H9 (cell line): Measurements from ENCODE around the gene NPAS3. TPM values are rescaled to one million over a fixed set of nuclear protein-coding genes. Genes with fewer than 3 reads are reported as not detected.

ENCODE experiments used
- DNase-seq: peaks from one replicate; pipeline ENCODE4 v3.0.0-alpha.2; 2017
- H2AFZ ChIP-seq: one replicate; pipeline ENCODE4 v1.6.1; 2013; ENCODE audit warnings: mild to moderate bottlenecking, low read length, control low read depth, moderate library complexity
- H2AK5ac ChIP-seq: 2 replicates; pipeline ENCODE4 v1.6.1; 2013; ENCODE audit warnings: low read length, control low read depth, mixed read lengths; ENCODE audit not compliant: insufficient read length
- H2BK120ac ChIP-seq: one replicate; pipeline ENCODE4 v1.6.1; 2013; ENCODE audit warnings: low read depth, mild to moderate bottlenecking, low read length, control low read depth, inconsistent platforms; ENCODE audit not compliant: poor library complexity, severe bottlenecking
- H2BK12ac ChIP-seq: 2 replicates; pipeline ENCODE4 v1.6.1; 2013; ENCODE audit warnings: low read length, control low read depth, mixed read lengths, low read depth; ENCODE audit not compliant: insufficient read length
- H2BK15ac ChIP-seq: 2 replicates; pipeline ENCODE4 v1.6.1; 2013; ENCODE audit warnings: low read depth, low read length, control low read depth
- H2BK20ac ChIP-seq: one replicate; pipeline ENCODE4 v1.6.1; 2013; ENCODE audit warnings: low read depth, mild to moderate bottlenecking, low read length, control low read depth, inconsistent platforms; ENCODE audit not compliant: poor library complexity, severe bottlenecking
- H2BK5ac ChIP-seq: 2 replicates; pipeline ENCODE4 v1.6.1; 2013; ENCODE audit warnings: low read length, control low read depth, mixed read lengths; ENCODE audit not compliant: insufficient read length
- H3K14ac ChIP-seq: 2 replicates; pipeline ENCODE4 v1.6.1; 2013; ENCODE audit warnings: low read length, control low read depth; ENCODE audit not compliant: insufficient read depth
- H3K18ac ChIP-seq: 2 replicates; pipeline ENCODE4 v1.6.1; 2013; ENCODE audit warnings: low read depth, mild to moderate bottlenecking, mixed read lengths, low read length, control low read depth; ENCODE audit not compliant: insufficient read length
- H3K23ac ChIP-seq: 2 replicates; pipeline ENCODE4 v1.6.1; 2013; ENCODE audit warnings: low read length, control low read depth, mixed read lengths, low read depth; ENCODE audit not compliant: insufficient read length
- H3K23me2 ChIP-seq: 2 replicates; pipeline ENCODE4 v1.6.1; 2013; ENCODE audit warnings: low read depth, mild to moderate bottlenecking, mixed read lengths, low read length, control low read depth; ENCODE audit not compliant: insufficient read length, poor library complexity, severe bottlenecking
- H3K27ac ChIP-seq: 2 replicates; pipeline ENCODE4 v1.5.1; 2013; ENCODE audit warnings: low read length, control low read depth, mixed read lengths, low read depth; ENCODE audit not compliant: insufficient read length
- H3K27me3 ChIP-seq: 2 replicates; pipeline ENCODE4 v1.6.1; 2013; ENCODE audit warnings: low read length, control low read depth, inconsistent platforms; ENCODE audit not compliant: insufficient read depth
- H3K4ac ChIP-seq: 2 replicates; pipeline ENCODE4 v1.6.1; 2013; ENCODE audit warnings: low read depth, mild to moderate bottlenecking, control low read depth, inconsistent platforms, low read length, moderate library complexity
- H3K4me1 ChIP-seq: 2 replicates; pipeline ENCODE4 v1.6.1; 2013; ENCODE audit warnings: low read length, control low read depth, inconsistent platforms; ENCODE audit not compliant: insufficient read depth
- H3K4me2 ChIP-seq: 2 replicates; pipeline ENCODE4 v1.6.1; 2013; ENCODE audit warnings: low read length, control low read depth, mixed read lengths; ENCODE audit not compliant: insufficient read length, insufficient read depth
- H3K56ac ChIP-seq: 2 replicates; pipeline ENCODE4 v1.6.1; 2013; ENCODE audit warnings: low read depth, mild to moderate bottlenecking, mixed read lengths, low read length, control low read depth; ENCODE audit not compliant: insufficient read length
- H3K79me1 ChIP-seq: 2 replicates; pipeline ENCODE4 v1.6.1; 2013; ENCODE audit warnings: low read depth, mild to moderate bottlenecking, moderate library complexity, low read length, control low read depth, inconsistent platforms; ENCODE audit not compliant: insufficient read depth, poor library complexity, severe bottlenecking
- H3K79me2 ChIP-seq: 2 replicates; pipeline ENCODE4 v1.6.1; 2013; ENCODE audit warnings: low read length, control low read depth, inconsistent platforms; ENCODE audit not compliant: insufficient read depth
- H3K9ac ChIP-seq: 2 replicates; pipeline ENCODE4 v1.6.1; 2013; ENCODE audit warnings: low read length, control low read depth, mixed read lengths; ENCODE audit not compliant: insufficient read length; ENCODE audit errors: extremely low read depth
- H3K9me3 ChIP-seq: one replicate; pipeline ENCODE4 v1.6.1; 2013; ENCODE audit warnings: low read depth, low read length, inconsistent platforms; ENCODE audit not compliant: control insufficient read depth
- H3T11ph ChIP-seq: one replicate; pipeline ENCODE4 v1.6.1; 2013; ENCODE audit warnings: mild to moderate bottlenecking, low read length, control low read depth, inconsistent platforms
- H4K20me1 ChIP-seq: one replicate; pipeline ENCODE4 v1.6.1; 2013; ENCODE audit not compliant: control insufficient read depth, insufficient read length, insufficient read depth
- H4K5ac ChIP-seq: 2 replicates; pipeline ENCODE4 v1.6.1; 2013; ENCODE audit warnings: low read depth, mild to moderate bottlenecking, mixed read lengths, low read length, control low read depth; ENCODE audit not compliant: insufficient read length
- H4K8ac ChIP-seq: replicated peaks from 2 replicates; pipeline ENCODE4 v1.6.1; 2013; ENCODE audit warnings: low read length, control low read depth, mixed read lengths, low read depth; ENCODE audit not compliant: insufficient read length
- H4K91ac ChIP-seq: 2 replicates; pipeline ENCODE4 v1.6.1; 2013; ENCODE audit warnings: low read depth, mild to moderate bottlenecking, moderate library complexity, mixed read lengths, low read length, control low read depth; ENCODE audit not compliant: insufficient read length
- H3K27ac Mint-ChIP-seq, 3 experiments: 2 replicates in 2 of 3; 3 replicates in 1 of 3; pipeline ENCODE4 v1.8.0; 2020 to 2021; ENCODE audit warnings: mixed read lengths in 3 of 3, mild to moderate bottlenecking in 1 of 3, moderate library complexity in 1 of 3
- H3K27me3 Mint-ChIP-seq: 2 replicates; pipeline ENCODE4 v1.8.0; 2021; ENCODE audit warnings: low read depth, mild to moderate bottlenecking, moderate library complexity, mixed read lengths
- H3K36me3 Mint-ChIP-seq, 3 experiments: 2 replicates in 2 of 3; 3 replicates in 1 of 3; pipeline ENCODE4 v1.8.0; 2020 to 2021; ENCODE audit warnings: low read depth in 3 of 3, mixed read lengths in 3 of 3; ENCODE audit not compliant: insufficient read depth in 1 of 3
- H3K4me1 Mint-ChIP-seq, 2 experiments: 2 replicates each; pipeline ENCODE4 v1.8.0; 2020; ENCODE audit warnings: mixed read lengths in 2 of 2
- H3K4me3 Mint-ChIP-seq, 2 experiments: 2 replicates in 1 of 2; 3 replicates in 1 of 2; pipeline ENCODE4 v1.8.0; 2020 to 2021; ENCODE audit warnings: mild to moderate bottlenecking in 2 of 2, mixed read lengths in 2 of 2, moderate library complexity in 1 of 2
- H3K9me3 Mint-ChIP-seq, 2 experiments: 2 replicates in 1 of 2; 3 replicates in 1 of 2; pipeline ENCODE4 v1.8.0; 2020; ENCODE audit warnings: mild to moderate bottlenecking in 2 of 2, mixed read lengths in 2 of 2, moderate library complexity in 1 of 2
- WGBS: extraction: QIAGEN DNeasy Blood & Tissue Kit; methylation state at CpG from one replicate; pipeline ENCODE4 v1.1.7; 2013; ENCODE audit warnings: missing lambda C conversion rate, low lambda C conversion rate, mixed read lengths; ENCODE audit not compliant: insufficient read length; ENCODE audit errors: extremely low coverage; 5-methylcytosine and 5-hydroxymethylcytosine counted together
- total RNA-seq: library from RNA; stranded (reverse); gene quantifications from 2 replicates; pipeline ENCODE4 v1.2.1, GENCODE V29; 2021
- TF ChIP-seq, protein P1 (sequence below): fragments of 200-600 bp; sonication (generic); conservative IDR thresholded peaks from 3 replicates; pipeline ENCODE4 v1.8.0; 2021; ENCODE audit warnings: antibody characterized with exemption, mild to moderate bottlenecking

NPAS3 gene
- total RNA-seq, 1 experiment from 2014 or later: 0.17 TPM

DNA sequence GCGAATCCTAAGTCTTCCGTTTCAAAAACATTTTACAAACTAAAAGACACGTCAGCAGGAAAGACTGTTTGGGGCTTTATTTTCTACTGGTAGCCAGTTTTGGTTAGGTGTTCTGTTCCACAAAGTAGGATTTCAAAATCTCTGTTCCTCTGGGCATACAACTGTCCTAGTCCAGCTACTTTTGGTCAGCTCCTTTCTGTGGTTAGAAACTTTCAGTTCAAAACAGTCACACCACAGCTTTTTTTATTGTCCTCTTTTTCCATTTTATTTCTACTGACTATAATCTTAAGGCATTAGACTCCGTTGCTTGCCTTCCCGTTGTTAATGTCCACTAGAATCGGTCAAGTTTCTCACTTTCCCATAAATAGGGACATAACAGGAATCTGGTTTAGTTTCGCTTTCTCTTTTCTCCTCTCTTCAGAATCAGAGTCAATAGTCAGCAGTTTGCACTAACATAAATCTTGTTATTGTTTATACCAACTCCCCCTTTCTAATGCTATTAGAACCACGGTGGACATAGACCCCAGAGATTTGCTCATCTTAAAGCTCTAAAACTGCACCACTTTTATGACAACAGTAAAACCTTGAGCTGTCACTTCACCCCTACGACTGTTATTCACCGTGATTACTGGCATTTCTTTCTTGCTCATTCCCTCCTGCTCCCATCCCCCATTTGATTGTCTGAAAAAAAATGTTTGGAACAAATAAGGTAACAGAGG lies 41.5 kb upstream of the NPAS3 start:
- WGBS: no CpG with 5 or more reads among the region's 10 CpGs
- no peak overlapping the region for H2BK15ac ChIP-seq
- no peak overlapping the region for H2BK20ac ChIP-seq
- no peaks in the 10 kb centered on the region for H3K79me2 ChIP-seq
- H3K23ac ChIP-seq: no peak overlapping the region
- H2BK5ac ChIP-seq: no peak overlapping the region
- no peak overlapping the region for H3K56ac ChIP-seq
- H3K14ac ChIP-seq: no peak overlapping the region
- H4K91ac ChIP-seq: no peak overlapping the region
- Mint-ChIP-seq H3K27ac (no peak overlapping the region; a peak in 1 of 7 replicates), H3K4me3 (no peak overlapping the region), H3K4me1 (peaks cover 5 to 7% of the 10 kb centered on the region in 2 experiments), H3K27me3 (no peaks in the 10 kb centered on the region), H3K36me3 (no peaks in the 10 kb centered on the region), H3K9me3 (no peaks in the 10 kb centered on the region)
- no peak overlapping the region for H2AFZ ChIP-seq
- no peak overlapping the region for H4K8ac ChIP-seq
- no peak overlapping the region for H2BK12ac ChIP-seq
- H3K4ac ChIP-seq: no peak overlapping the region
- H3K18ac ChIP-seq: no peak overlapping the region
- H3T11ph ChIP-seq: no peak overlapping the region
- no peak overlapping the region for H3K9ac ChIP-seq
- H3K27ac ChIP-seq: no peak overlapping the region
- no peaks in the 10 kb centered on the region for H3K9me3 ChIP-seq
- H2AK5ac ChIP-seq: no peak overlapping the region
- TF ChIP-seq, protein P1, sequence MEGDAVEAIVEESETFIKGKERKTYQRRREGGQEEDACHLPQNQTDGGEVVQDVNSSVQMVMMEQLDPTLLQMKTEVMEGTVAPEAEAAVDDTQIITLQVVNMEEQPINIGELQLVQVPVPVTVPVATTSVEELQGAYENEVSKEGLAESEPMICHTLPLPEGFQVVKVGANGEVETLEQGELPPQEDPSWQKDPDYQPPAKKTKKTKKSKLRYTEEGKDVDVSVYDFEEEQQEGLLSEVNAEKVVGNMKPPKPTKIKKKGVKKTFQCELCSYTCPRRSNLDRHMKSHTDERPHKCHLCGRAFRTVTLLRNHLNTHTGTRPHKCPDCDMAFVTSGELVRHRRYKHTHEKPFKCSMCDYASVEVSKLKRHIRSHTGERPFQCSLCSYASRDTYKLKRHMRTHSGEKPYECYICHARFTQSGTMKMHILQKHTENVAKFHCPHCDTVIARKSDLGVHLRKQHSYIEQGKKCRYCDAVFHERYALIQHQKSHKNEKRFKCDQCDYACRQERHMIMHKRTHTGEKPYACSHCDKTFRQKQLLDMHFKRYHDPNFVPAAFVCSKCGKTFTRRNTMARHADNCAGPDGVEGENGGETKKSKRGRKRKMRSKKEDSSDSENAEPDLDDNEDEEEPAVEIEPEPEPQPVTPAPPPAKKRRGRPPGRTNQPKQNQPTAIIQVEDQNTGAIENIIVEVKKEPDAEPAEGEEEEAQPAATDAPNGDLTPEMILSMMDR: no peak
- DNase-seq: no peak
- no peaks in the 10 kb centered on the region for H3K23me2 ChIP-seq
- no peak overlapping the region for H3K4me2 ChIP-seq
- no peaks in the 10 kb centered on the region for H3K4me1 ChIP-seq
- H4K20me1 ChIP-seq: no peaks in the 10 kb centered on the region
- H4K5ac ChIP-seq: no peak overlapping the region
- no peaks in the 10 kb centered on the region for H3K79me1 ChIP-seq
- H3K27me3 ChIP-seq: no peaks in the 10 kb centered on the region
- no peak overlapping the region for H2BK120ac ChIP-seq
